Astrocyte of the cerebellum (primary cell): ENCODE measurements around the gene ADAMTS18.

Experiments used
- DNase-seq: peaks from one replicate; pipeline ENCODE4 v3.0.0-alpha.2; 2011; ENCODE audit warnings: low read depth
- H3K4me3 ChIP-seq: 2 replicates; pipeline ENCODE4 v1.5.1; 2011; ENCODE audit warnings: mild to moderate bottlenecking, low read depth, low read length, moderate library complexity
- in situ Hi-C: cut with HindIII; loops from 2 replicates; pipeline ENCODE4 v1.10.0; 2017; ENCODE audit warnings: low sequenced_read_pairs
- TF ChIP-seq, protein P1 (sequence below): IDR thresholded peaks from 2 replicates; pipeline ENCODE4 v1.5.1; 2012; ENCODE audit warnings: low read length, low read depth, moderate library complexity, mild to moderate bottlenecking; ENCODE audit errors: missing control alignments

Gene ADAMTS18

DNA sequence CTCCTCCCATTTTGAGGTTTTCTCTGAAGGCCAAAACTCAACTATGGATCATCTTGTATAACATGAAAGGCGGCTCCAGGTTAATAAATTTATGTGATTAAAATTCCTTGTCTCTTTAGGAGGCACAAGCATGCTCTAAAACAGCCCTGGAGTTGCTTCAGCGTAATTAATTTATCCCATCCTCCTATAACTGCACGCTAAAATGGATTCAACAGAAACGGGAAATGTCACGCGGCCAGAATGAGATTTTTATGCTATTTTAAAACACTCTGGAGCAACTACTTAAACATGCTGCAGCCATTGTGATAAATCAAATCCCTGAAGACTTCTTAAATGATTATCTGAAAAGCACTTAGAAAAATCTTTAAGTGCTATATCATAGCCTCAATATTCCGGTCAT is 106.6 kb downstream of the ADAMTS18 start:
- in situ Hi-C loops, result no loop called here
- TF ChIP-seq, protein P1, sequence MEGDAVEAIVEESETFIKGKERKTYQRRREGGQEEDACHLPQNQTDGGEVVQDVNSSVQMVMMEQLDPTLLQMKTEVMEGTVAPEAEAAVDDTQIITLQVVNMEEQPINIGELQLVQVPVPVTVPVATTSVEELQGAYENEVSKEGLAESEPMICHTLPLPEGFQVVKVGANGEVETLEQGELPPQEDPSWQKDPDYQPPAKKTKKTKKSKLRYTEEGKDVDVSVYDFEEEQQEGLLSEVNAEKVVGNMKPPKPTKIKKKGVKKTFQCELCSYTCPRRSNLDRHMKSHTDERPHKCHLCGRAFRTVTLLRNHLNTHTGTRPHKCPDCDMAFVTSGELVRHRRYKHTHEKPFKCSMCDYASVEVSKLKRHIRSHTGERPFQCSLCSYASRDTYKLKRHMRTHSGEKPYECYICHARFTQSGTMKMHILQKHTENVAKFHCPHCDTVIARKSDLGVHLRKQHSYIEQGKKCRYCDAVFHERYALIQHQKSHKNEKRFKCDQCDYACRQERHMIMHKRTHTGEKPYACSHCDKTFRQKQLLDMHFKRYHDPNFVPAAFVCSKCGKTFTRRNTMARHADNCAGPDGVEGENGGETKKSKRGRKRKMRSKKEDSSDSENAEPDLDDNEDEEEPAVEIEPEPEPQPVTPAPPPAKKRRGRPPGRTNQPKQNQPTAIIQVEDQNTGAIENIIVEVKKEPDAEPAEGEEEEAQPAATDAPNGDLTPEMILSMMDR, result no peak
- no peak for DNase-seq
- H3K4me3 ChIP-seq, result no peak overlapping the region

DNA sequence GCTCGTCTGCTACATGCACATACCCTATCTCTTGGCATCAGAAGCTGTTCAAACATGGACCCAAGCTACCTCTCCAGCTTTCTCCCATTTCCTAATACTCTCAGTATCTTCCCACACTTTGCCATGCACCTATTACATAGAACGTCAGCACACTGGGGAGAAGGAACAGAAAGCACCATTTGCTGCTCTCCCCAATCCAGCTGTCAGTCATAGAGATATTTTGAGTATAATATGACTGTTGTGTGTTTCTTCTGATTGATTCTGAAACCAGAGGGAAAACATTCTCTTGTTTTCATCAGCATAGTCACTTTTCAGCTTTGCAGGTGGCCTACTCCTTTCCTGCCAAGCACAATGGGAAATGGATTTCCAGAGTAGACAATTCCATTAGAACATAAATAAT is 107.1 kb downstream of the ADAMTS18 start:
- H3K4me3 ChIP-seq, result no peak overlapping the region
- TF ChIP-seq, protein P1, result no peak
- no peak for DNase-seq
- in situ Hi-C loops, result no loop called here

DNA sequence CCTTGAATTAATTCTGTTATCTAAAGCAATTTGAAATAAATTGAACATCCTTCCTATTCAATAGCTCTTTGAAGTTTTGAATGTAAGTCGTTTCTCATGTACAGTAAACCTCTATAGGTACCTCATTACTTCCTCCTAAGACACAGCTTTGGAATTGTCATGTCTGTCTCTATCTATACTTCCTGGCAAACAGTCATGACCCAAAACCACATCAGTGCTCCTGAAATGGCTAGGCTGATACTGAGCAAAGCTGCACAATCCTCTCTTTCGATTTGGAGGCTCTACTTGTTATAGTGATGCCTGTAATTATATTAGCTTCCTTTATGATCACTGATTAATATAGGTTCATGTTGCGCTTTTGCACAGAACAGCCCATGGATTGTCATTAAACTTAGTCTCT is 110.1 kb downstream of the ADAMTS18 start:
- TF ChIP-seq, protein P1, result no peak
- in situ Hi-C loops, result no loop called here
- DNase-seq, result no peak

DNA sequence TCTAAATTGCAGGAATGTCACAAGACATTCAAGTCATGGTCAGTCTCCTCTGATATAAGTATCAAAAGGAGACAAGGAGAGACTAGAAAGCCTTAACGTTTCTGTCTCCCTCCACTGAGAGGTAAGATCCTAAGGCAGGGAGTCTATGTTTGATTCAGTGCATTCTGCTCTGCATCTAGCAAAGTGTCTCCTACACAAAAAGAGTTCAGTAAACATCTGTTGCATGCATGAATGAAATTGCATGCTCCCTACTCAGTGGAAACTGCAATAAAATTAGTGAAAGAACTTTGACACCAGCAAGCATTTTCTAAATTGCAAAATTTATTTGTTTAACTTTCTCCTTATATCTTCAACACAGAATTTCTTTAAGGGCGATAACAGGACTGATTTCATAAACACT is 111.1 kb downstream of the ADAMTS18 start:
- in situ Hi-C loops, result no loop called here
- TF ChIP-seq, protein P1, result no peak
- DNase-seq, result no peak
- H3K4me3 ChIP-seq, result no peak overlapping the region

More for the DNA sequence above, 110.1 kb downstream of the ADAMTS18 start:
- no peak overlapping the region for H3K4me3 ChIP-seq

DNA sequence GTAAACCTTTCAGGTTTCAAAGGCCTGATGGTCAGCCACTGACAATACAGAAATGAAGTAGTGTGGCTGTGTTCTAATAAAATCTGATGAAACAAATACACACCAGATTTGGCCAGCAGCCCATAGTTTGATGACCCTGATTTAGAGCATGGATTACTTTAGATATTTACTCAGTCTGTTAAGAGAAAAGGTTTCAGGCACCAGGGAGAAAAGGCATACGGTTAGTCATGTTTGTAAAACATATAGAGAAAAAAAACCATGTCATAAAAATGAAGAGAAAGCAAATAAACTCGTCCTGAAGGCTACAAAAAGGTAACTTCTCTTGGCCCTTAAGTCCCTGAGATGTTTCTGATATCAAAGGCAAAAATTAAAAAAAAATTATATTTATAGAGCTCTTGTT is 112.1 kb downstream of the ADAMTS18 start:
- in situ Hi-C loops, result no loop called here

DNA sequence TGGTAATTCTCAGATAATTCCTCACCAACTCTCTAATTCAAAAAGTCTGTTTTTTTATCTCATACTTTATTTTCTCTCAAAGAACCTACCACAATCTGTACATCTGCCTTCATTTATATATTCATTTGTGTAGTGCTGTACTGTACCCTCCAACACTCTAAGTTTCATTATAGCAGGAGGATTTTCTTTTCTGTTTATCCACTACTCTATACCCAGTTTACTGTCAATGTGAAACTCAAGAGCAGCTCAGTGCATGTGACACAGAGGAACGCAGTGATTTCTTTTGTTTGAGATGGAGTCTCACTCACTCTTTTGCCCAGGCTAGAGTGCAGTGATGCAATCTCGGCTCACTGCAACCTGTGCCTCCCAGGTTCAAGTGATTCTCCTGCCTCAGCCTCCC is 117.8 kb downstream of the ADAMTS18 start:
- H3K4me3 ChIP-seq, result no peak overlapping the region
- no peak for DNase-seq
- TF ChIP-seq, protein P1, result no peak
- in situ Hi-C loops, result no loop called here

More for the DNA sequence above, 112.1 kb downstream of the ADAMTS18 start:
- TF ChIP-seq, protein P1, result no peak
- no peak overlapping the region for H3K4me3 ChIP-seq
- no peak for DNase-seq

DNA sequence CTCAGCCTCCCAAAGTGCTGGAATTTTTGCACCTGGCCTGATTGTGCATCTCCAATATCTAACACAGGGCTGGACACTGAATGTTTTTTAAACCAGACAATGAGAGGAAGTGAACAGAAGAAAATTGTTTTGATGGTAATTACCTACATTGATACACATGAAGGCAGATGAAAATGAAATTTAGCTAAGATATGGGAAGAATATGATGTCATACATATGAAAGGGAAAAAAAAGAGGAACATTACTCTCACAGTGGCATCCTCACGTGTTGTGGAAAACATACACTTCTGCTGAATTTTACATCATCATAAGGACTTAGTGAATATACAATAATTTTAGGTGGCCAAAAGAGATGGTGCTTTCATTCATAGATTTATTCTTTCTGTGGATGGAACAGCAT is 124.0 kb downstream of the ADAMTS18 start:
- in situ Hi-C loops, result no loop called here
- TF ChIP-seq, protein P1, result no peak
- H3K4me3 ChIP-seq, result no peak overlapping the region
- no peak for DNase-seq
